Smooth muscle cell (in vitro differentiated cells): ENCODE data around the gene CTDNEP1. TPM values are rescaled to one million over a fixed set of nuclear protein-coding genes. Genes with fewer than 3 reads are reported as not detected.

Source experiments
- DNase-seq: peaks from one replicate; lab custom pipeline; 2025; ENCODE audit not compliant: unreplicated experiment; lab: John Stamatoyannopoulos, UW
- H2AFZ ChIP-seq: fragments of 200-600 bp; sonication (generic); 2 replicates; pipeline ENCODE4 v1.6.0; 2016; ENCODE audit warnings: antibody characterized with exemption, low read depth, mild to moderate bottlenecking
- H3F3A ChIP-seq: fragments of 200-600 bp; sonication (generic); 2 replicates; pipeline ENCODE4 v1.6.0; 2017; ENCODE audit warnings: antibody characterized with exemption, low read depth
- H3K27ac ChIP-seq: fragments of 200-600 bp; sonication (generic); 2 replicates; pipeline ENCODE4 v1.5.1; 2016; ENCODE audit warnings: low read depth, mild to moderate bottlenecking
- H3K27me3 ChIP-seq: fragments of 200-600 bp; sonication (generic); 2 replicates; pipeline ENCODE4 v1.6.1; 2016; ENCODE audit warnings: low read depth, mild to moderate bottlenecking
- H3K36me3 ChIP-seq: fragments of 200-600 bp; sonication (generic); 2 replicates; pipeline ENCODE4 v1.5.1; 2016; ENCODE audit warnings: low read depth
- H3K4me1 ChIP-seq: fragments of 200-600 bp; sonication (generic); 2 replicates; pipeline ENCODE4 v1.5.1; 2016; ENCODE audit warnings: low read depth
- H3K4me2 ChIP-seq: fragments of 200-600 bp; sonication (generic); 2 replicates; pipeline ENCODE4 v1.6.0; 2016; ENCODE audit warnings: mild to moderate bottlenecking
- H3K4me3 ChIP-seq: fragments of 200-600 bp; sonication (generic); 2 replicates; pipeline ENCODE4 v1.5.1; 2016; ENCODE audit warnings: mild to moderate bottlenecking
- H3K79me2 ChIP-seq: fragments of 200-600 bp; sonication (generic); 2 replicates; pipeline ENCODE4 v1.6.0; 2016; ENCODE audit warnings: low read depth, mild to moderate bottlenecking
- H3K9ac ChIP-seq: fragments of 200-600 bp; sonication (generic); 2 replicates; pipeline ENCODE4 v1.6.0; 2016; ENCODE audit warnings: low read depth
- H3K9me3 ChIP-seq: fragments of 200-600 bp; sonication (generic); replicated peaks from 2 replicates; pipeline ENCODE4 v1.5.1; 2016; ENCODE audit warnings: low read depth
- H4K20me1 ChIP-seq: fragments of 200-600 bp; sonication (generic); 2 replicates; pipeline ENCODE4 v1.6.0; 2016; ENCODE audit warnings: low read depth
- WGBS: methylation state at CpG from one replicate; pipeline ENCODE4 v1.1.7; 2016; ENCODE audit warnings: low lambda C conversion rate; 5-methylcytosine and 5-hydroxymethylcytosine counted together
- polyA plus RNA-seq: library from polyadenylated mRNA; unstranded; fragments of >200 nt; fragmentation: Nextera tagmentation; extraction: Ambion mirVana; gene quantifications from 2 replicates; pipeline ENCODE4 v1.2.1, GENCODE V29; 2016
- total RNA-seq: library from RNA; depleted of rRNA; stranded (reverse); fragments of >200 nt; gene quantifications from 2 replicates; pipeline ENCODE4 v1.2.3, GENCODE V29; 2014
- TF ChIP-seq, protein P1 (sequence below): fragments of 200-600 bp; sonication (generic); IDR thresholded peaks from 2 replicates; pipeline ENCODE4 v1.5.1; 2017; ENCODE audit warnings: borderline replicate concordance, mild to moderate bottlenecking, antibody characterized with exemption; ENCODE audit not compliant: insufficient read depth, poor library complexity, severe bottlenecking

Gene CTDNEP1
- total and polyA plus RNA-seq, 2 experiments from 2014 or later = 57.5 to 88.4 TPM

DNA sequence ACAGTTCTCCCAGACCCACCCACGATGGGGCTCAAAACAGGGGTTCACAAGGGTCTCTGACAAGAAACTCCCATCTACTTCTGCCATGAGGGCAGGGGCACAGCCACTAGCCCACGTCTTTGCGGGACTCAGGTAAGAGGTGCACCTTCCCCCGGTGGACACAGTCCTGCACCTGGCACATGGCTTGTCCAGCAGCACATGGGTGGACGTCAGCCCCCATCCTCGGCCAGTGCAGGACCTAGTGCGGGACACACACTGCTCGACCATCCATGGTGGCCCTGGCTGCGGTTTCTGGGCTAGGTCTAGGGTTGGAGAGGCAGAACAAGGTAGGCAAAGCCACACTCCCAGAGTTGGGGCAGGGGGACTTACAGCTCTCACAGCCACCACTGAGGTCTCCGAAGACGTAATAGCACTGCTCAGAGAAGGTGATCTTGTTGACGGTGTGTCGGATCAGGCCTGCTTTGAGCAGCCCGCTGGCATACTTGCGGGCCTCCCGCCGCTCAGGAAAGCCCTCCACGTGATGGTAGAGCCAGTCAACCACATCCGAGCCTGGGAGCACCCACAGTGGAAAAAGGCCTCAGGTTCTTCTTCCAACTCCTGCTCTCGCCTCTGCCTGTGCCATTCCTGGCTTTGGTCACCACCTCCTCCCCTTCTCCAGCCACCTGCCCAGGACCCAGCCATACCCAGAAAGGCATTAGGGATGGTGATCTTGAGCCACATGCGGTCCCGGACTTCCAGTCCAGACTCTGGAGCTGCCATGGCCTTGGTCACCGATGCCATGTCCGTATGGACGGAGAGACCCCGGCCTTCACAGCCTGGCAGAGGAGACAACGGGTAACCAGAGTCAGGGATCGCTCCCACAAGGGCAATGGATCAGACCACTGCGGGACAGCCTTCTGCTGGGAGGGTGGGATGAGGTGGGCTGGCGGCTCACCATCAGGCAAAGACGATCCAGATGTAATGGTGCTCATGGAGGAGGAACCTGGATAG is 24.5 kb downstream of the CTDNEP1 start:
- Histone ChIP-seq H2AFZ (no peak overlapping the region), H4K20me1 (peaks cover 82% of the 10 kb centered on the region), H3K4me3 (no peak overlapping the region), H3K9ac (no peak overlapping the region), H3K9me3 (no peaks in the 10 kb centered on the region), H3K4me1 (no peaks in the 10 kb centered on the region), H3K27me3 (no peaks in the 10 kb centered on the region), H3K79me2 (peaks cover 27% of the 10 kb centered on the region), H3K27ac (no peak overlapping the region), H3F3A (no peaks in the 10 kb centered on the region), H3K4me2 (no peak overlapping the region), H3K36me3 (no peaks in the 10 kb centered on the region)
- 97% methylated on average over 31 of the region's 31 CpGs for WGBS
- no peak for DNase-seq
- TF ChIP-seq, protein P1, sequence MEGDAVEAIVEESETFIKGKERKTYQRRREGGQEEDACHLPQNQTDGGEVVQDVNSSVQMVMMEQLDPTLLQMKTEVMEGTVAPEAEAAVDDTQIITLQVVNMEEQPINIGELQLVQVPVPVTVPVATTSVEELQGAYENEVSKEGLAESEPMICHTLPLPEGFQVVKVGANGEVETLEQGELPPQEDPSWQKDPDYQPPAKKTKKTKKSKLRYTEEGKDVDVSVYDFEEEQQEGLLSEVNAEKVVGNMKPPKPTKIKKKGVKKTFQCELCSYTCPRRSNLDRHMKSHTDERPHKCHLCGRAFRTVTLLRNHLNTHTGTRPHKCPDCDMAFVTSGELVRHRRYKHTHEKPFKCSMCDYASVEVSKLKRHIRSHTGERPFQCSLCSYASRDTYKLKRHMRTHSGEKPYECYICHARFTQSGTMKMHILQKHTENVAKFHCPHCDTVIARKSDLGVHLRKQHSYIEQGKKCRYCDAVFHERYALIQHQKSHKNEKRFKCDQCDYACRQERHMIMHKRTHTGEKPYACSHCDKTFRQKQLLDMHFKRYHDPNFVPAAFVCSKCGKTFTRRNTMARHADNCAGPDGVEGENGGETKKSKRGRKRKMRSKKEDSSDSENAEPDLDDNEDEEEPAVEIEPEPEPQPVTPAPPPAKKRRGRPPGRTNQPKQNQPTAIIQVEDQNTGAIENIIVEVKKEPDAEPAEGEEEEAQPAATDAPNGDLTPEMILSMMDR = no peak

- Histone ChIP-seq H3K27ac (no peak overlapping the region), H3K27me3 (no peaks in the 10 kb centered on the region), H3K4me2 (no peak overlapping the region), H3K4me1 (peaks cover 1% of the 10 kb centered on the region), H2AFZ (no peak overlapping the region), H3K4me3 (no peak overlapping the region), H3K9me3 (no peaks in the 10 kb centered on the region), H3K79me2 (peaks cover 20% of the 10 kb centered on the region), H4K20me1 (peaks cover 81% of the 10 kb centered on the region), H3K36me3 (no peaks in the 10 kb centered on the region), H3F3A (peaks cover 3% of the 10 kb centered on the region), H3K9ac (no peak overlapping the region)
- 94% methylated on average over 17 of the region's 21 CpGs for WGBS
- TF ChIP-seq, protein P1 = no peak
- no peak for DNase-seq
Observed at GRCh38 chr17:7225711-7226331, 25.7 kb downstream of the CTDNEP1 start.

DNA sequence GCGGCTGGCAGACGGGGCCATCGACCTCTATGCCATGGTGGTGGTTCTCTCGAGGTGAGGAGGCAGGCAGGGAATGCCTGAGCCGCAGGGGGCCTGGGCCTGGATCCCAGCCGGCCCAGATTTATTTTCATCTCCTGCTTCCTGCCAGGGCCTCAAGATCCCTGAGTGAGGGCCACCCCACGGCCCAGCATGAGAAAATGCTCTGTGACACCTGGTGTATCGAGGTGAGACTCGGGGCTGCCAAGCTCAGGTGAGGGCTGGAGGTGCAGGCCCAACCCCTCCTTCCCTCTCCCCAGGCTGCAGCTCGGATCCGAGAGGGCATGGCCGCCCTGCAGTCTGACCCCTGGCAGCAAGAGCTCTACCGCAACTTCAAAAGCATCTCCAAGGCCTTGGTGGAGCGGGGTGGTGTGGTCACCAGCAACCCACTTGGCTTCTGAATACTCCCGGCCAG is 26.8 kb downstream of the CTDNEP1 start:
- no peak overlapping the region for H2AFZ ChIP-seq
- no peaks in the 10 kb centered on the region for H3K9me3 ChIP-seq
- TF ChIP-seq, protein P1 = no peak
- no peak overlapping the region for H3K4me3 ChIP-seq
- H3K27ac ChIP-seq = no peak overlapping the region
- H3K79me2 ChIP-seq = peaks cover 9% of the 10 kb centered on the region
- peaks cover 6% of the 10 kb centered on the region for H3K4me1 ChIP-seq
- H3K4me2 ChIP-seq = no peak overlapping the region
- no peaks in the 10 kb centered on the region for H3K36me3 ChIP-seq
- H4K20me1 ChIP-seq = peaks cover 75% of the 10 kb centered on the region
- DNase-seq = no peak
- peaks cover 7% of the 10 kb centered on the region for H3F3A ChIP-seq
- no peaks in the 10 kb centered on the region for H3K27me3 ChIP-seq
- H3K9ac ChIP-seq = no peak overlapping the region
- 90% methylated on average over 15 of the region's 15 CpGs for WGBS
